GM12865 (cell line): ENCODE measurements around the gene BCAM.
"Not testable (repeated sequence)": the region's sequence is repeated elsewhere in the genome, so short reads cannot be mapped to it uniquely, and the experiment has no call there.

ENCODE experiments used
- DNase-seq: peaks from one replicate; pipeline ENCODE4 v3.0.0; 2010; ENCODE audit warnings: low read depth
- H3K4me3 ChIP-seq: 2 replicates; pipeline ENCODE4 v1.5.1; 2011; ENCODE audit warnings: mild to moderate bottlenecking, low read depth, low read length, control low read depth
- TF ChIP-seq, protein P1 (sequence below): IDR thresholded peaks from 2 replicates; pipeline ENCODE4 v1.5.1; 2011; ENCODE audit warnings: low read length, control low read depth, low read depth, inconsistent platforms; ENCODE audit not compliant: insufficient read depth; ENCODE audit errors: missing control alignments

The BCAM gene

DNA sequence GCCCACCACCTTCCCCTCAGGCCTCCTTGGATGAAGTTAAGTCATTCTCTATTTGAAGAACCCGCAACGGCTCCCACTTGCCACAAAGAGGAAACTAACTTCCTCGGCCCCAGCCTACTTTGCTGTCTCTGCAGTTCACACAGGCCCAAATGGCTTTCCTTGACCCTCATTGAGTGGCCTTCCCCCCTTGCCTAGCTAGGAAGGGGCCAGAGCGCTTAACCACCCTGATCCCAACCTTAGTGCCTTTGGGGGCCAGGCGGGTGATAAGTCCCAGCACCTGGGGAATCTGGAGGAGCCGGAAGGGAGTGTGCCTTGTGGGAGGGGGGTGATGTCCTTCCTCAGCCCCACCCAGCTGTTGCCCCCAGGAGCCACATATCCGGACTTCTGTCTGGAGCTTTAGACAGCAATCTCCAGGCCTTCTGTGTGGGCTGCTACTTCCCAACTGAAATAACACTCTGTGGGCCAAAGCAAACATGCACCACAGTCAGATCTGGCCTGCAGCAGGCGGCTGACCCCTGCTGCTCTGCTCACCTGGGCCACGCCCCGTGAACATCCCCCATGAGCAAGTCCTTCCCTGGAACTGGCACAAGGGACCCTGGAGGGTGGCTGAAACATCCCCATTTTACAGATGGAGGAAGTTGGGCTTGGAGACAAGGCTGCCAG is 47.6 kb downstream of the BCAM start:
- DNase-seq, result no peak
- H3K4me3 ChIP-seq, result no peak overlapping the region
- TF ChIP-seq, protein P1, sequence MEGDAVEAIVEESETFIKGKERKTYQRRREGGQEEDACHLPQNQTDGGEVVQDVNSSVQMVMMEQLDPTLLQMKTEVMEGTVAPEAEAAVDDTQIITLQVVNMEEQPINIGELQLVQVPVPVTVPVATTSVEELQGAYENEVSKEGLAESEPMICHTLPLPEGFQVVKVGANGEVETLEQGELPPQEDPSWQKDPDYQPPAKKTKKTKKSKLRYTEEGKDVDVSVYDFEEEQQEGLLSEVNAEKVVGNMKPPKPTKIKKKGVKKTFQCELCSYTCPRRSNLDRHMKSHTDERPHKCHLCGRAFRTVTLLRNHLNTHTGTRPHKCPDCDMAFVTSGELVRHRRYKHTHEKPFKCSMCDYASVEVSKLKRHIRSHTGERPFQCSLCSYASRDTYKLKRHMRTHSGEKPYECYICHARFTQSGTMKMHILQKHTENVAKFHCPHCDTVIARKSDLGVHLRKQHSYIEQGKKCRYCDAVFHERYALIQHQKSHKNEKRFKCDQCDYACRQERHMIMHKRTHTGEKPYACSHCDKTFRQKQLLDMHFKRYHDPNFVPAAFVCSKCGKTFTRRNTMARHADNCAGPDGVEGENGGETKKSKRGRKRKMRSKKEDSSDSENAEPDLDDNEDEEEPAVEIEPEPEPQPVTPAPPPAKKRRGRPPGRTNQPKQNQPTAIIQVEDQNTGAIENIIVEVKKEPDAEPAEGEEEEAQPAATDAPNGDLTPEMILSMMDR, result no peak

DNA sequence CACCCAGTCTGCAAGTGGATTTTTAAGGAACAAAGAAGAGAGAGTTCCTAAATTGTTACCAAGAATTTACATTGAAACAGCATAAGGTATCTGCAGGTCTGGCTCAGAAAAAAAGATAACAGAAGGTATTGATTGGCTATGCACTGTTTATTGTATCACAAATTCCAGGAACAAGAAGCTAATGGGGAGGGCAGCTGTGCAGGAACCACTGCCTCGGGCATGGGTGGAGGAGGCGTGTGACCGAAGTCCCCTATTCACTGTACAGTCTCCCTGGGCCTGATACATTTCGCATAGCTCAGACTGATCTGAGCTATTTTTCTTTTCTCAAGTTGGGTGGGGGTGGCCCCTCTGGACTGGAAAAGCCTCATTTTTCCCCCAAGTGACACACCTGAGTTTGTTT is 48.9 kb downstream of the BCAM start:
- TF ChIP-seq, protein P1, result no peak
- H3K4me3 ChIP-seq, result no peak overlapping the region
- DNase-seq, result no peak

DNA sequence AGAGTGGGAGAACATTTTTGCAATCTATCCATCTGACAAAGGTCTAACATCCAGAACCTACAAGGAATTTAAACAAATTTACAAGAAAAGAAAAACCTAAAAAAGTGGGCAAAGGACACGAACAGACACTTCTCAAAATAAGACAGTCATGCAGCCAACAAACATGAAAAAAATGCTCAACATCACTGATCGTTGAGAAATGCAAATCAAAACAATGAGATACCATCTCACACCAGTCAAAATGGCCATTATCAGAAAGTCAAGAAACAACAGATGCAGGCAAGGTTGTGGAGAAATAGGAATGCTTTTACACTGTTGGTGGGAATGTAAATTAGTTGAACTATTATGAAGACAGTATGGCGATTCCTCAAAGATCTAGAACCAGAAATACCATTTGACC is 52.7 kb downstream of the BCAM start:
- H3K4me3 ChIP-seq, DNase-seq: not testable (repeated sequence)

DNA sequence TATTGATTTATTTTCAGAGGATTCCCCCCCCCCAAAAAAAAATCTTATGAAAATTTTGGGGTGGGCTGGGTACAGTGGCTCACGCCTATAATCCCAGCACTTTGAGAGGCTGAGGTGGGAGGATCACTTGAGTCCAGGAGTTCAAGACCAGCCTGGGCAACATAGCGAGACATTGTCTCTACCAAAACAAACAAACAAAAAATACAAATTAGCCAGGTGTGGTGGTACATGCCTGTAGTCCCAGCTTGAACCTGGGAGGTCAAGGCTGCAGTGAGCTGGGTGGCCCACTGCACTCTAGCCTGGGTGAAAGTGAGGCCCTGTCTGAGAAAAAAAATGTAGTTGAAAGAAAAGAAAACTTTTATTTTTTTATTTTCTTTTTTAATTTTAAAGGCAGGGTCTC is 55.1 kb downstream of the BCAM start:
- H3K4me3 ChIP-seq, result no peak overlapping the region
- TF ChIP-seq, protein P1, result no peak
- no peak for DNase-seq

DNA sequence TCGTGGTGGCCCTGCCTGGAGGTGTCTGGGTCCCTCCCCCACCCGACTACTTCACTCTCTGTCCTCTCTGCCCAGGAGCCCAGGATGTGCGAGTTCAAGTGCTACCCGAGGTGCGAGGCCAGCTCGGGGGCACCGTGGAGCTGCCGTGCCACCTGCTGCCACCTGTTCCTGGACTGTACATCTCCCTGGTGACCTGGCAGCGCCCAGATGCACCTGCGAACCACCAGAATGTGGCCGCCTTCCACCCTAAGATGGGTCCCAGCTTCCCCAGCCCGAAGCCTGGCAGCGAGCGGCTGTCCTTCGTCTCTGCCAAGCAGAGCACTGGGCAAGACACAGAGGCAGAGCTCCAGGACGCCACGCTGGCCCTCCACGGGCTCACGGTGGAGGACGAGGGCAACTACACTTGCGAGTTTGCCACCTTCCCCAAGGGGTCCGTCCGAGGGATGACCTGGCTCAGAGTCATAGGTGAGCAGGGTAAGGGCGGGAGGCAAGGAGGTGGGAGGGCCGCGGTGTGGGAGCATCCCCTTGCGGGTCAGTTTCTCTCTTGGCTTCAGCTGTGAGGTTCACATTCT is 56.4 kb downstream of the BCAM start:
- no peak for DNase-seq
- TF ChIP-seq, protein P1, result no peak
- no peak overlapping the region for H3K4me3 ChIP-seq

DNA sequence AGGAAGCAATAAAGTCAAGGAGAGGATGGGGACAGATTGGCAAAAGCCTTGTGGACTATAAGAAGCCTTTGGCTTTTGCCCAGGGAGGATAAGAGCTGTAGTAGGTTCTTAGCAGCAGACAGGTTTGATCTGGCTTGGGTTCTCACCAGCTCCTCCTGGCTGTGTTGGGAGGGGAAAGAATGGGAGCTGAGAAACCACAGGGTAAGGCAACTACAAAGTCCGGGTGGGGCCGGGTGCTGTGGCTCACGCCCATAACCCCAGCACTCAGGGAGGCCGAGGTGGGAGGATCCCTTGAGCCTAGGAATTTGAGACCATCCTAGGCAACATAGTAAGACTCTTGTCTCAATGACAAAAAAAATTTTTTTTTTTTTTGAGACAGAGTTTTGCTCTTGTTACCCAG is 57.8 kb downstream of the BCAM start:
- no peak overlapping the region for H3K4me3 ChIP-seq
- DNase-seq, result no peak
- TF ChIP-seq, protein P1, result no peak

DNA sequence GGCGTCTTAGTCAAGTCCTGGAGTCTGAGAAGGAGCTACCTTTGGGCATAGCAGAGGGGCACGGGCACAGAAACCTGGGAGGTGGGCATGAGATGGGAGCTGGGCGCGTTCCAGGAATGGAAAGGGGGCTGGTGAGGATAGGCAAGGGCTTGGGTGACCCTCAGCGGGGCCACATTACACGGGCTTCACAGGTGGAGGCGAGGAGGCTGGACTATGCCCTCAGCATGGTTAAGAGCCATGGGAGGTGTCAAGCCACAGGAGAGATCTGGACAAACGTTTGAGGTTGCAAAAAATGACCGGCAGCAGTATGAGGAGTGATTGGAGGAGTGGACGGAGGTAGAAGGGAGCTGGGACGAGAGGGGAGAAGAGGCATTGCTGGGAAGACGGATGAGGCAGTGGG is 58.7 kb downstream of the BCAM start:
- no peak for DNase-seq
- TF ChIP-seq, protein P1, result no peak
- no peak overlapping the region for H3K4me3 ChIP-seq
